Glomerular endothelial cell (primary cell): ENCODE measurements around the gene NUB1. TPM values are rescaled to one million over a fixed set of nuclear protein-coding genes. Genes with fewer than 3 reads are reported as not detected.

Experiments used
- DNase-seq: peaks from one replicate; pipeline ENCODE4 v3.0.0-alpha.2; 2011; ENCODE audit warnings: low read depth, low spot score; ENCODE audit errors: extremely low read depth
- total RNA-seq: library from RNA; depleted of rRNA; stranded (reverse); fragments of >200 nt; gene quantifications from 2 replicates; pipeline ENCODE4 v1.2.3, GENCODE V29; 2015

The NUB1 gene
- total RNA-seq, 1 donor from 2014 or later, result 42.1 TPM

DNA sequence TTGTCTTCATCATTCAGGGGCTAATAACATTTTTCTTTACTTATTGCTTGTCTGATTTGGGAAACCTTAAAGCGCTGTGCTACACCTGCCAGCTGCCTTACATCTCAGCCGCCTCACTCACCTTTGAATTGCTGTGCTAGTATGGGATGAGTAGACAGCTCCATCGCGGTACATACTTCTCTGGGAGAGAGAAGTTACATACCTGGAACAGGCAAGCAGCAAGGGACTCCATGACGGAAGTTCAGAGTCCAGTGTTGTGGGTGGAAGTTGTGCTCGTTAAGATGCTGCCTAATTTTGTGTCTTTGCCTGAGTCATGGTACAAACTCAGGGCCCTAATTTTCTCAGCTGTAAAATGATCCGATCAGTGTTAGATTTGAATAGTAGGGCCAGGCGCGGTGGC, 1.9 kb downstream of the NUB1 start:
- no peak for DNase-seq

DNA sequence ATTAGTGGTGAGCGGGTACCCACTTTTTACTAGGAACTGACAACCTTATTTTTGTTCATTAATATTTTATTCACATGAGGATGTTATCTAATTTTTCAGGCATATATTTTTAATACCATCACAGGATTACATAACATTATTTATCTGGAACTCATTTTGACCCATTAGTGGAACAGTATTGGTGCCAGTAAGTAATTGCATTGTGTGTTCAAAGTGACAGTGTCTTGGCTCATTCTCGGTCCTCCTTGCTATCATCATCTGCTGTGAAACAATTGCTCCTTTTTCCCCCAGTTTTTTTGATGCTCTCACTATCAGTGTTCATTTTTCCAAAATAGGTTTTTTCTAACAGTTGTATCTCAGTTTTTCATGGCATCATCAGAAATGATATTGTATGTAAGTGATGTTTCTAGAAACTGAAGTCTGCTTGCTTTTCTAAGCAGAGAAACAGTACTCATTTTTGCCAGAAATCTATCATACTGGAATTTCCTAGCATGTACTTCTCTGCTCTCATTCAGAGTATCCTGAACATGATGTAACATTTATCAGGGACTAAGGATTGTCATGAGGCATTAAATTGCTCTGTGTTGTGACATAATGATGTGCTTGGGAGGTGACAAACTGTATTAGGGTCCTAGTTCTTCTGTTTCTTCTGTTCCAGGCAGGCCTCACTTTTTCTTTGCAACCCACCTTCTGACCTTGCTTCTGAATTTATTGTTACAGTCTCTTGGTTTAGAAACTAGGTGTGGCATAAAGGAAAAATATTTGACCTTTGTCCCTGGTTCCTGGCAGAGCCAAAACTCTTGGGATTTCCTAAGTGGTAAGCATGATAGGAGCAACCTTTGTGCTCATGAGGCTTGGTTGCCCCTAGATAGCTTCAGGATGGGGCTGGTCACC, 4.2 kb downstream of the NUB1 start:
- no peak for DNase-seq

DNA sequence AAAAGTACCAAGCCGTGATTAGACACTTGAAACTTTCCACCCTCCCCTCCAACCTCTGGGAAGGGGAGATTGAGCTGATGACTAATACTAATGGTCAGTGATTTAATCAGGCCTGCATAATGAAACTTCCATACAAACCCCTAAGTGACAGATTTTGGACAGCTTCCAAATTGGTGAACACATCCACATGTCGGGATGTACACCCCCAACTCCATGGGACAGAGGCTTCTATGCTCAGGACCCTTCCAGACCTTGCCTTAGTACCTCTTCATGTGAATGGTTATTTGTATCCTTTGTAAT, 4.8 kb downstream of the NUB1 start:
- no peak for DNase-seq

DNA sequence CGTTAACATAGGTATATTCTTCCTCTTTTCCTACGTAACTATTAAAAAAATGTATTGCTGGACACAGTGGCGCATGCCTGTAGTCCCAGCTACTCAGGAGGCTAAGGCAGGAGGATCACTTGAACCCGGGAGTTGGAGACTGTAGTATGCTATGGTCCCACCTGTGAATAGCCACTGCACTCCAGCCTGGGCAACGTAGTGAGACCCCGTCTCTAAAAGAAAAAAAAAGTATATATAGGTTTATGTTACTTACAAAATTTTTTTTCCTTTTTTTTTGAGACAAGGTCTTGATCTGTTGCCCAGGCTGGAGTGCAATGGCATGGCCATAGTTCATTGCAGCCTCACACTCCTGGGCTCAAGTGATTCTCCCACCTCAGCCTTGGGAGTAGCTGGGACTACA, 5.6 kb downstream of the NUB1 start:
- no peak for DNase-seq

DNA sequence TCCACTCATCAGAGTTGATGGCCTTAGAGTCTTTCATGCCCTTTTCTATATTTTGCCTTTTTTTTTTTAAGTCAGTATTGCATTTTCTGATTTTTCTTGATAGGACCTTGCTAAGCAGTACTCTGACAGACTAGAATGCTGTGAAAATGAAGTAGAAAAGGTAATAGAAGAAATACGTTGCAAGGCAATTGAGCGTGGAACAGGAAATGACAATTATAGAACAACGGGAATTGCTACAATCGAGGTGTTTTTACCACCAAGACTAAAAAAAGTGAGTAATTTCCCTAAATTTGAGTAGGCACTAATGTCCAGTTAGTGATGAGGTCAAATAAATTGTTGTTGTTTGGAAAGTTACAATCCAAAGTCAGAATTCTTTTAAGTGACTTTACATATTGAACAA, 7.4 kb downstream of the NUB1 start:
- no peak for DNase-seq

DNA sequence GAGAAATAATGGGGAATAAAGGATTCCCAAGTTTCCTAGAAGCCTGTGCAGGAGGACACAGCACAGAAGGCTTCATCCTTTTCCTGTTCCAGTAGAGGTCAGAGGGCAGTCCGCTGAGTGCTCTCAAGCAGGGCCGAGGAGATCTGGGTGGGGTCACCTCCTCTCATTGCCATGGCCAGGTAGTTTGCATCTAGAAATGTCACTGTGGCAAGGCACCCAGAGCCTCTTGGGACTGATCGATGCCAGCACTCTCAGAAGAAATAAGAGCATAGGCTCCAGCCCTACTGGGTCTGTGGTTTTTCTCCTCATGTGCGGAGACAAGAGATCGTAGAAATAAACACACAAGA, 7.9 kb downstream of the NUB1 start:
- no peak for DNase-seq

DNA sequence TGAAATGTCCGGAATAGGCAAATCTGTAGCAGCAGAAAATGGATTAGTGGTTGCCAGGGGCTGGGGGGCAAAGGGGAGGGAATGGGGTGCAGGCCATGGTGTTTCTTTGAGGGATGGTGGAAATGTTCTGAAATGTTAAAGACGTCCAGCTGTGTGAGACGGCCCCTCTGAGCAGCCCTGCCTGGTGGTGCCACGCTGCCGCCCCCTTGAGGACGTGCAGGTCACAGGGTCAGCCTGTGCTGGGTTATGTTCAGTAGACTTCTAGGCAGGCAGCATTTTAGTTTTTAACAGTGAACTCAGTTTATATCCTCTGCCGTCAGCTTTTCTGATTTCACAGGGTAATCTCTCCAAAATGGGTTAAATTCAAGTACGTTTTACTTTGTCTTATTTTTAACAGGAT, 9.4 kb downstream of the NUB1 start:
- DNase-seq, result no peak

DNA sequence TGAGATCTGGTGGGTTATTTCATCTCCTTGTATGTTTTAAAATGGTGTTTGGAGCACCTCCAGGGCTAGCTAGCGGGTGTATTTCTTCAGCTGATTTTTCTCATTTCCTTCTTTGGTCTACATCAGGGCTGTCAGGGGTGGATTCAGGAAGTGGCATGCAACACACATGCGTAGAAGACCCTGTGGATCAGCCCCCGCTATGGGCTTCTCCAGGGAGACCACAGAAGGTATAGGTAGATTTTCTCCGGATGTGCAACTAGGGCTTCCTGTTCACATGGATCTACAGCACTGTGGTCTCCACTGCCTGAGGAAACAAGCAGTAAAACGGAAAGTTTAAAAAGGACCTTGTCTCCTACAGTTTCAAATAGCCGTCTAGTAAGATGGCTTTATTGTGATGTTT, 10.4 kb downstream of the NUB1 start:
- DNase-seq, result no peak

DNA sequence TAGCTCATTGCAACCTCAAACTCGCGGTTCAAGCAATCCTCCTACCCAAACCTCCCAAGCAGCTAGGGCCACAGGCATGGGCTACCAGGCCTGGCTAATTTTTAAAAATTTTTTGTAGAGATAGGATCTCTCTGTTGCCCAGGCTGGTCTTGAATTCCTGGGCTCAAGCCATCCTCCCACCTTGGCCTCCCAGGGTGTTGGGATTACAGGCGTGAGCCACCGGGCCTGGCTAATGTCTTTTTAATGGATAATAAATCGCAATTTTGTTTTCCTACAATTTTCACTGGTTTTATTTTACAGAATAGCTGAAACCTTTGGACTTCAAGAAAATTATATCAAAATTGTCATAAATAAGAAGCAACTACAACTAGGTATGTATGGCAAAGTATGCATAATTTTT, 10.9 kb downstream of the NUB1 start:
- DNase-seq, result no peak

DNA sequence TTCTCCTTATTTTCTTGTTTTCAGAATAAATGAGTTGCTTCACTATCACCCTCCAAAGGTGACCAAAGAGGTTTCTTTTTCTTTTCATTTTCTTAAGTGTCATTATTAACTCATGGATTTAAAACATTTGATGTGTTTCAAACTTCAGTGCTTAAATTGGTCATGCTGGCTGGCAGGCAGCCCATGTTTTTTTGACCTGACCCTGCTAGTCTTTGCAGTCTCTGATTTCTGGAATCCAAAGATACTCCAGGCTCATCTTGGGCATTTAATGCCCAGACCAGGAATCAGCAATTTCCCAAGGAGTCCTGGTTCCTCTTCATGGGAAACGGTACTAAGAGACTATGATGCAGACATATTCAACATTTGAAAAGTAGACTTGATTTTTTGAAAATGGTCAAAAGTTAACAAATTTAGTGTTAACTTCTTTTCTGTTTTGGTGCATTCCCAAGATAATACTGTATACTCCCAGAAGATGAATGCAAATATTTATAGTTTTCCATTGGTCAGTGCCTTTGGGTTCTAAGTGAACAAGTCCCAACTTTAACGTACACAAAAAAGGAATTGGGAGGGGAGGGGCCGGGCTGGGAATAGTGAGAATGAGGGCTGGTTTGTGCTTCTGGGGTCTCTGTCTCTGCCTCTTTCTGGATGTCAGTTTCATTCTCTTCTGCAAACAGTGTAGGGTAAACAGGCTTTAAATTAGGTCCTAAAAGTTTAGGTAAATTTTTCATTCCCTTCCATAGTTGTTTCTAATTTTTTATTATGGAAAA, 19.8 kb downstream of the NUB1 start:
- no peak for DNase-seq

DNA sequence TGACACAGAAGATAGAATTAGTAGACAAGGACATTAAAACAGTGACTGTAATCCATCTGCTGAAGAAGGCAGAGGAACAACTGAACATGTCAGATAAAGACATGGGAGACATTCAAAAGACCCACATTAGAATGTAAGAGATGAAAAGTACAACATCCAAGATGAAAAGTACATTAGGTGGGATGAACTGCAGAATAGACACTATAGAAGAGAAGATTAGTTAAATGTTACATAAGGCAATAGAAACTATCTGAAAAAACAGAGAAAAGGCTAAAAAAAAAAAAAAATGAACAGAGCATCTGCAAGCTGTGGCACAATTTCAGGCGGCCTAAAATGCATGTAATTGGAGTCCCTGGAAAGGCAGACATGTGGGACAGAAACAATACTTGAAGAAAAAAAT, 21.6 kb downstream of the NUB1 start:
- DNase-seq, result no peak

DNA sequence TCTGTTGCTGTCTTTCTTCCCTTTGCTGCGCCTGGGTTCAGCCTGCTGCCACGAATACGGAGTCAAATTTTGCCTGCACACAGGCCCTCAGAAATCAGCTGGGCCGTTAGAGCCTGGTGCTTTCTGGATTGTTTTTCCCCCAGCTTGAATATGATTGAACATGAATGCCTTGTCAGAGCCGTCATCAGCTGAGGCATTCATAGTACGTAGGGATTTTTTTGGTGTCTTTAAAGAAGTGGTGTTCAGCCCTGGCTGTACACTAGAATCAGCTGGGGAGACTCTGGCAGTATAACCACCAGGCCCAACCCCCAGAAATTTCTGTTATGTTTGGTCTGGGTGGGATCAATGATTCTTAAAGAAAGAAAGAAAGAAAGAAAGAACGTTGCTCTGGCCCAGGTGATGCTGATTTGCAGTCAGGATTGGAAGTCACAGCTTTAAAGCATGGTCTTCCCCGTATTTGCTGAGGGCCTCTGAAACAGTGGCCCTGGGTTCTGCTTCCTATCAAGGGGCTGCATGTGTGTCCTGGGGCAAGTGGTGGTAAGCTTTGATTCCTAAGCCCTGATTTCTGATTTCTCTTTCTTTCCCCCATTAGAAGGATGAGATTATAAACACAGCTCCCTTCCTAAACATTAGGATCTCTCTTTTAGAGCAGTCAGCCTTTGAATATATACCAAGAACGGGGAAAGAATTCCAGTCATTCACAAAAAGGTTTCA, 24.7 kb downstream of the NUB1 start:
- DNase-seq, result no peak

DNA sequence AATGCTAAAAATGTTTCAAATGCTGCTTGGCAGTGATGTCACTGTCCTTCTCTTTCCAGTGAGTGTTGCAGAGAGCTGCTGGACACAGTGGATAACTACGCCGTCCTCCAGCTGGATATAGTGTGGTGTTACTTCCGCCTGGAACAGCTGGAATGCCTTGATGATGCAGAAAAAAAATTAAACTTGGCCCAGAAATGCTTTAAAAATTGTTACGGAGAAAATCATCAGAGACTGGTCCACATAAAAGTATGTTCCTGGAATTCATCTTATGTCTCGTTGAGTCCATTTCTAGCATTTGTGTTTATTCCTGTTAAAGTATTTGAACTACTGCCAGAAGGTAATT, 25.2 kb downstream of the NUB1 start:
- DNase-seq, result no peak

DNA sequence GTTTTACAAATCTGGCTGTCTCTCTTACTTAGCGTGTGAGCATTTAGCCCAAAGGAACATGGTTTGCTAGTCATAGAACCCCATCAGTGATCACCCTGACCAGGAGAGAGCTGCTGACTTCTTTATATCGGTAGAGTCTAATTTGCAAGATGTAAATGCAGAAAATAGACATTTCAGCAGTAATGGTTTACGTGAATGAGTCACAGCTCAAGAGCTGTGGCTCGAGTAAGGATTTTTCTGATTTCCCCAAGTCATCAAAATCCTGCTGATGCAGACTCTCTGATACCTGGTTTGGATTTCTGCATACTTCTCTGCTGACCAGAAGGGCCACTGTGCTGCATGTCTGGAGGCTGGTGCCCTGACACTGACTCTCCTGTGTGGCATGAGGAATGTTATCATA, 25.7 kb downstream of the NUB1 start:
- DNase-seq, result no peak

DNA sequence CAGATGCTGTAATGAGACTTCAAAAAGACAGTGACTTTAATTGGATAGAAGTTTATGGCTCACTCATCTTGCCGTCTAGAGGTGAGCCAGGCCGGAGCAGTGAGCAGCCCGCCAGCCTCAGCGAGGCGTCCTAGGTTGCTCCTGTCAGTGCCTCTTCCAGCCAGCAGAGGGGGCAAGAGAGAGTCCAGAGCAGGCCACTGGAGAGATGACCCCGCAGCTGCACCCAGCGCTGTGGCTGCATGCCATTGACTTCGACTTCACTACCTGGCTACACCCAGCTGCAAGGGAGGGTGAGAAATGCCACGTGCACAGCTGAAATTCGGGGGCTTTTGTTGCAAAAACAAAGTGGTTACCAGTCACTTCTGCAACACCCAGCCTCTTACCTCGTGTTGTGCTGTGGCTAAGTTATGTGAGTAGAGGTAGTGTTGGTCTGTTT, 26.5 kb downstream of the NUB1 start:
- DNase-seq, result peak; percentile 23

DNA sequence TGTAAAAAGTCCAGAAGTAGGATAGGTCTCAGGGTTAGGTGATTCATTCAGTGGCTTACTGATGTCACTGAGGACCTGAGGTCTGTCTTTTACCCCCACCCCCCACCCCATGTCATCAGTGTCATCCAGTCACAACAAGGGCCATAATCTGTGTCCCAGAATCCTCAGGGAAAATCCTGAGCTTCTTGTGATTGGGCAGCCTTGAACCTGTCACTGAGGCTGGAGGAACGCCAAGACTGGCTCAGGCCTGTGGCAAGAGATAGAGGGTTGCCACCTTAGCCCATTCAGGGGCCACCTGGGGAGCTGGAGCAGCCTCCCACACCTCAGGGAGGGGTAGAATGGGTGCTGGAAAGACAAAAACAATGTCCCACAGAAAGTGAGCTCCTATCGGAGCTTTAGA, 29.7 kb downstream of the NUB1 start:
- no peak for DNase-seq

DNA sequence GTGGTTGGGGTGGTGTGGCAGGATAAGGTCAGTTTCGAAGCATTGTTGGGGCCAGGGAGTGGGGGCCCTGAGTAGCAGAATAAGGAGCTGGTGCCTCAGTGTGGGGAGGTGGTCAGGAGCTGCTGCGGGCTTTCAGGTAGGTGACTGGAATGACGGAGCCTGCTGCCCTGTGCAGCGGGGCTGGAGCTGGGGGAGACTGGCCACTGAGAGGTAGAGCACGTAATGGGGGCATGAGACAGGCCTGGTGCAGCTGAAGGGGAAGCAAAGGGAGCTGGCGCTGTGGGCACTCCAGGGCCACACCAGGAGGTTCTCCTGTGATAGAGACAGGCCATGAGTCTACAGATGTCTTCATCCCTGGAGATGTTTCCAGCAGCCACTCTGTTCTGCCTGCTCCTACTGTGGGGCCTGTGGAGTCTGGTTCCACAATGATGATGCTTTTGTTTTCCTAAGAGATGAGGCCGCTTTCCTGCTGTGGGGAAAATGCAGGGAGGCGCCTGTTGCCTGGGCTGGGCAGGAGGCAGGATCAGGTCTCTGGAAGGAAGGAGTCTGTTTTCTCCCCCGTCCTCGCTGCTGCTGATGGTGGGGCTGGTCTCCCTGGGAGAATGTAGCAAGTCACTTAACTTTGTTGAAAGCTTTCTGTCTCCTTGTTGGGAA, 31.1 kb downstream of the NUB1 start:
- DNase-seq, result no peak

DNA sequence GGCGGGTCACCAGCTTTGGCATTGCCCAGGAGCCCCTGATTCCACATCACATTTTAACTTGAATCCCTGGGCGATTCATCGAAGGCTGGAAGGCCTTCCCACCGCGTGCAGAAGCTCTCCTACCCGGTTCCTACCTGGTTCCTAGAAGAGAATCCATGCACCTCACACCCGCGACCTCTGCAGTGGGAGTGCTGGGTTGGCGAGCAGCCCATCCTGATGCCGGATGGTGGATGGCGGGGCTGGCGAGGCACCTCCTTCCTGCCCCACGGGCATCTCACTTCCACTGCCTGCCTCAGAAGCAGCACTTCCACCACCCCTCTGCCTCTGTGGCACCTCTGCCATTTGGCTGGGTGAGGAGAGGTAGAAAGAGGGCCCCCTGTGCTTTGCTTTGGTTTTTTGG, 32.0 kb downstream of the NUB1 start:
- DNase-seq, result no peak

DNA sequence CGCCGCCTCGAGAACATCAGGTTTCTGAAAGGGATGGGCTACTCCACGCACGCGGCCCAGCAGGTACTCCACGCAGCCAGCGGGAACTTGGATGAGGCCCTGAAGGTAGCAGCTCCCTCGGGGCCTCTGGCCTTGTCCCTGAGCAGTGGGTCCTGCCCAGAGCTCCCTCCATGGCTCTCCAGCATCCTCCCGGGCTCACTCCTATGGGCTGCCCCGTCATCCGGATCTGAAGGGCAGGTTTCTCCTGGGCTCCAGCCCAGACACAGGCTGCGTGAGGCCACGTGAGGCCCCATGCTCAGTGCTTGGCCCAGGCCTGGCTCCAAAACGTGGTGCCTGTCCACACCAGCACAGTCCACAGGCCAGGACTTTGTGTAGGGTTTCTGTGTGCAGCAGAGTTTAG, 32.5 kb downstream of the NUB1 start:
- DNase-seq, result no peak

DNA sequence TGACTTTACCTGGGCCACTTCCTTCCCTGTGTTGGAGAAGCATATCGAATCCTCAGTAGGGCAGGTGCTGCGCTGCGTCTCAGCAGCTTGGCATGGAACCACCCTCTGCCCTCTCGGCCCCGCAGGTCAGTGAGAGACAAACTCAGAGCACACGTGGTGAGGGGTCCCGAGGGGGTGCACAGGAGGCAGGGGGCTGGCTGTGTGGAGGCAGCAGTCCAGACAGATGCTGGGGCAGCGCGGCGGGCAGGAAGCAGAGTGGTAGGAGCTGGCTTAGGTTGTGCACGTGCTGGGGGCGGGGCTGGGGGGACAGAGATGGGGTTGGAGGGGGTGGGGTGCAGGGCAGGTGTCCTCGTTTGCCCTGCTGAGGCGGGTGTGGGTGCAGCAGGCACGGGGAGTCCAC, 33.1 kb downstream of the NUB1 start:
- no peak for DNase-seq

DNA sequence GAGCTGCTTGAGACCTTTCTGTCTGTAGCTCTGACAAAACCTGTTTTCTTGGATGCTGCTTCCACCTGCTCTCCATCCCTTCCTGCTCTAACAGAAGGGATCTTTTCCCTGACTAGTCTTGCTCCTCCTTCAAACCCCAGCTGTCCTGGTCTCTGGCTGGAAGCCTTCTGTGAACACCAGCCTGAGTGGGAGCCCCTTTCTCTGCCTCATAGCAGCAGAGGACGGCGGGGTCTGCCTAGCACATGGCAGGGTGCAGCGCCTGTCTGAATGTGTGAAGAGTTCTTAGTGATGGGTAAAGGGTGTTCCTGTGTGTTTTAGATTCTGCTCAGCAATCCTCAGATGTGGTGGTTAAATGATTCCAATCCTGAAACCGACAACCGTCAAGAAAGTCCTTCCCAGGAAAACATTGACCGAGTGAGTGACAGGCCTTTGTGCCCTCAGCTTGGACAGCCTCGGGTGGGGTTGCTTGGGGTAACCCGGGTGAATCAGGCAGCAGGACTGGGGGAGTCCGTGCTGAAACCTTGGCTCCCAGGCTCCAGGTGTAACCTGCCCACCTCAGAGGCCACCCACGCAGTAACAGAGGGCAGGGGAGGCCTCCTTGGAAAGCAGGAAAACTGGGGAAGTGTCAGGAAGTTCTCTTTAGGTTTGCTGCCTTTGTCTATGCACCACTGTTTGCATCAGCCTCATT, 34.1 kb downstream of the NUB1 start:
- no peak for DNase-seq
